BLaER1 (cell line): Measurements from ENCODE around the gene PTPRO.

Experiments used
- H3K27ac ChIP-seq: shearing (Covaris generic); formaldehyde crosslinking; 2 replicates; pipeline ENCODE4 v1.8.1; 2022
- H3K27me3 ChIP-seq: shearing (Covaris generic); formaldehyde crosslinking; 2 replicates; pipeline ENCODE4 v1.8.1; 2022
- H3K36me3 ChIP-seq: shearing (Covaris generic); formaldehyde crosslinking; 2 replicates; pipeline ENCODE4 v1.8.1; 2022
- H3K4me1 ChIP-seq: shearing (Covaris generic); formaldehyde crosslinking; 2 replicates; pipeline ENCODE4 v1.8.1; 2022
- H3K4me2 ChIP-seq: shearing (Covaris generic); formaldehyde crosslinking; 2 replicates; pipeline ENCODE4 v1.8.1; 2022
- H3K4me3 ChIP-seq: shearing (Covaris generic); formaldehyde crosslinking; 2 replicates; pipeline ENCODE4 v1.8.1; 2022
- H3K9ac ChIP-seq: shearing (Covaris generic); formaldehyde crosslinking; 2 replicates; pipeline ENCODE4 v1.8.1; 2022
- H3K9me3 ChIP-seq: shearing (Covaris generic); formaldehyde crosslinking; 2 replicates; pipeline ENCODE4 v1.8.1; 2022
- H4K20me1 ChIP-seq: shearing (Covaris generic); formaldehyde crosslinking; 2 replicates; pipeline ENCODE4 v1.8.1; 2022
- Cebpa-rat ChIP-seq: shearing (Covaris generic); IDR thresholded peaks from 2 replicates; pipeline ENCODE4 v1.8.1; 2022

The PTPRO gene

DNA sequence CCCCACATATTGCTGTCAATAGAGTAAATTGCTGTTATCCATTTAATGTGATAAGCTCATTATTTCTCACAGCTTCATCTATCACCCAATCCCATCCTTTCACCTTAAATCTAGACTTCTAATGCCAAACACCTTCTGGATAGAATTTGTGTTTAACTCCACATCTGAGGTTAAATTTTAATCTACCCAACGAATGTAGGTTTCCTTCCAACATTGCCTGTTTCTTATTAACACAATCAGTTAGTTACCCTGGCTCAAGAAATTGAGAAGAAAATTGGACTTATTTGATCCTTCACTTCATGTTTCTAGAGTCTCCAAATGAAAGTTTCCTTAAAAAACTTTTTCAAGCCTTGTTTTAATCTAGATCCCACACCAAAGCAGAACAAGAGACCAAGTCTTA, 67.3 kb downstream of the PTPRO start:
- TF ChIP-seq Cebpa-rat = no peak
- no peak overlapping the region for H3K27ac ChIP-seq
- H3K27me3 ChIP-seq = no peaks in the 10 kb centered on the region
- H3K4me3 ChIP-seq = no peak overlapping the region
- H3K4me2 ChIP-seq = no peak overlapping the region
- no peak overlapping the region for H3K9ac ChIP-seq
- no peaks in the 10 kb centered on the region for H3K4me1 ChIP-seq
- no peaks in the 10 kb centered on the region for H3K36me3 ChIP-seq
- no peaks in the 10 kb centered on the region for H3K9me3 ChIP-seq
- no peaks in the 10 kb centered on the region for H4K20me1 ChIP-seq

- no peak for TF ChIP-seq Cebpa-rat
- Histone ChIP-seq H3K4me2 (no peak overlapping the region), H3K27me3 (no peaks in the 10 kb centered on the region), H3K9me3 (no peaks in the 10 kb centered on the region), H4K20me1 (no peaks in the 10 kb centered on the region), H3K36me3 (no peaks in the 10 kb centered on the region), H3K9ac (no peak overlapping the region), H3K27ac (no peak overlapping the region), H3K4me1 (no peaks in the 10 kb centered on the region), H3K4me3 (no peak overlapping the region)
These were observed 70.7 kb downstream of the PTPRO start for GRCh38 chr12:15393037-15393436.

DNA sequence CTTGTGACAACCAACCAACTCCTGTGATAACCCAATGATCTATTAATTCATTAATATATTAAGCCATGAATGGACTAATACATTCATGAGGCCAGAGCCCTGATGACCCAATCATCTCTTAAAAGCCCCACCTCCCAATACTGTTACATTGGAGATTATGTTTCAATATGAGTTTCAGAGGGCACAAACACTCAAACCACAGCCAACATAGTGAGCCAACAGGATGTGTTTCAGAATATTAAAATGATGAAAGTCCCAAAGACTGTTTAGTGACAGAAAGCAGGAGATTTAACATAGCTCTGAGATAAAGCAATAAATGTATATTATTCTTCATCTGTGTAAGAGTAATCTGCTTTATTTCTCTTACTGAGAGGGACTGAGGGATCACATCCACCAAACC, 71.7 kb downstream of the PTPRO start:
- H4K20me1 ChIP-seq = no peaks in the 10 kb centered on the region
- no peaks in the 10 kb centered on the region for H3K4me1 ChIP-seq
- H3K9ac ChIP-seq = no peak overlapping the region
- H3K4me2 ChIP-seq = no peak overlapping the region
- TF ChIP-seq Cebpa-rat = no peak
- no peak overlapping the region for H3K4me3 ChIP-seq
- H3K9me3 ChIP-seq = no peaks in the 10 kb centered on the region
- no peaks in the 10 kb centered on the region for H3K36me3 ChIP-seq
- H3K27ac ChIP-seq = no peak overlapping the region
- no peaks in the 10 kb centered on the region for H3K27me3 ChIP-seq

DNA sequence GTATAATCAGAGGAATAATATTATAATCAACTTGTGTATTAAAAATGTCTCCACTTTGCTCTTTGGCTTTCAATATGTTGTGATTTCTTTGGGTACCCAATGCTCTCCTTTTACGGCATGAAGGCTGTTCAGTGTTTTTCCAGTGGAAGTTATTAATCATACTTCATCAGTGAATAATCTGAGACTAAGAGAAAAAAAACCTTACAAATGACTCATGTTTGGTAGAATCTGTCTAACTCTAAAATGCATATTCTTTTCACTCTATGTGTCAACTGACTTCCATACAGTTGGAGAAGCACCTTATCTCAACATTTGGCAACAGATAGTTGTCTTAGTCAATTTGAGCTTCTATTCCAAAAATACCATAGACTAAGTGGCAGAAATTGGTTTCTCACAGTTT, 82.2 kb downstream of the PTPRO start:
- Histone ChIP-seq H3K36me3 (no peaks in the 10 kb centered on the region), H3K27me3 (no peaks in the 10 kb centered on the region), H3K4me1 (no peaks in the 10 kb centered on the region), H3K9ac (no peak overlapping the region), H3K9me3 (no peaks in the 10 kb centered on the region), H3K27ac (no peak overlapping the region), H4K20me1 (no peaks in the 10 kb centered on the region), H3K4me3 (no peak overlapping the region), H3K4me2 (no peak overlapping the region)
- no peak for TF ChIP-seq Cebpa-rat

- no peak for TF ChIP-seq Cebpa-rat
- Histone ChIP-seq H3K4me3 (no peak overlapping the region), H3K4me2 (no peak overlapping the region), H3K9me3 (no peaks in the 10 kb centered on the region), H3K9ac (no peak overlapping the region), H4K20me1 (no peaks in the 10 kb centered on the region), H3K36me3 (no peaks in the 10 kb centered on the region), H3K27ac (no peak overlapping the region), H3K4me1 (no peaks in the 10 kb centered on the region), H3K27me3 (no peaks in the 10 kb centered on the region)
These were observed 83.3 kb downstream of the PTPRO start for GRCh38 chr12:15405606-15406005.

GRCh38 chr12:15407025-15407424, 84.7 kb downstream of the PTPRO start:
- no peak for TF ChIP-seq Cebpa-rat
- H3K4me3 ChIP-seq = no peak overlapping the region
- no peaks in the 10 kb centered on the region for H4K20me1 ChIP-seq
- no peak overlapping the region for H3K4me2 ChIP-seq
- H3K27ac ChIP-seq = no peak overlapping the region
- H3K27me3 ChIP-seq = no peaks in the 10 kb centered on the region
- no peak overlapping the region for H3K9ac ChIP-seq
- no peaks in the 10 kb centered on the region for H3K36me3 ChIP-seq
- no peaks in the 10 kb centered on the region for H3K4me1 ChIP-seq
- no peaks in the 10 kb centered on the region for H3K9me3 ChIP-seq

GRCh38 chr12:15411842-15412241, 89.5 kb downstream of the PTPRO start:
- Histone ChIP-seq H3K27ac (no peak overlapping the region), H3K4me2 (no peak overlapping the region), H3K36me3 (no peaks in the 10 kb centered on the region), H3K27me3 (no peaks in the 10 kb centered on the region), H3K4me3 (no peak overlapping the region), H3K4me1 (peaks cover 9% of the 10 kb centered on the region; the same call in 1 of the 2 replicates), H4K20me1 (no peaks in the 10 kb centered on the region), H3K9ac (no peak overlapping the region), H3K9me3 (no peaks in the 10 kb centered on the region)
- no peak for TF ChIP-seq Cebpa-rat

- Histone ChIP-seq H3K9ac (no peak overlapping the region), H3K9me3 (no peaks in the 10 kb centered on the region), H3K27ac (no peak overlapping the region), H3K4me2 (no peak overlapping the region), H3K27me3 (no peaks in the 10 kb centered on the region), H3K36me3 (no peaks in the 10 kb centered on the region), H3K4me3 (no peak overlapping the region), H4K20me1 (no peaks in the 10 kb centered on the region), H3K4me1 (peaks cover 9% of the 10 kb centered on the region; the same call in 1 of the 2 replicates)
- no peak for TF ChIP-seq Cebpa-rat
These were observed 95.4 kb downstream of the PTPRO start for GRCh38 chr12:15417691-15418090.

- TF ChIP-seq Cebpa-rat = no peak
- no peak overlapping the region for H3K4me3 ChIP-seq
- no peaks in the 10 kb centered on the region for H3K9me3 ChIP-seq
- H4K20me1 ChIP-seq = no peaks in the 10 kb centered on the region
- H3K4me1 ChIP-seq = no peaks in the 10 kb centered on the region
- no peak overlapping the region for H3K27ac ChIP-seq
- no peaks in the 10 kb centered on the region for H3K27me3 ChIP-seq
- H3K36me3 ChIP-seq = no peaks in the 10 kb centered on the region
- no peak overlapping the region for H3K9ac ChIP-seq
- H3K4me2 ChIP-seq = no peak overlapping the region
These were observed 101.3 kb downstream of the PTPRO start for GRCh38 chr12:15423629-15424028.

DNA sequence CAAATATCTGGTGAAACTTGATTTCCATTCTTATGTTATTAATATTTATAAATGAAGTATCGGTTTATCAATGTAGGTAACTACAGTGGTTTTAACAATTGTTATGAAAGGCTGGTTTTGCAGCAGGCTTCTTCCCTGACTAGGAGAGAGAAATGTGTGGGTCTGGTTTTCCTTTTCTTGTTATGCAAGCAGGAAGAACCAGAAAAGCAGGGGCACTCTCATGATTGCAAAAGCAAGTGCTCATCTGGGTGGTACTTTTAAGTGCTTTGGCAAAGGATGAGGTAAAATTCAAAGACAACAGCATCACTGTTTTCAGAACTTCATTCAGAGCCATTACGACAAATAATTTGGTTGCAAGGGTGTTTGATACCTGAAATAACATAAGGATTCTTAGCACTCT, 105.6 kb downstream of the PTPRO start:
- TF ChIP-seq Cebpa-rat = no peak
- Histone ChIP-seq H3K4me3 (no peak overlapping the region), H3K36me3 (no peaks in the 10 kb centered on the region), H3K9me3 (no peaks in the 10 kb centered on the region), H3K27ac (no peak overlapping the region), H3K27me3 (no peaks in the 10 kb centered on the region), H4K20me1 (no peaks in the 10 kb centered on the region), H3K9ac (no peak overlapping the region), H3K4me2 (no peak overlapping the region), H3K4me1 (no peaks in the 10 kb centered on the region)

DNA sequence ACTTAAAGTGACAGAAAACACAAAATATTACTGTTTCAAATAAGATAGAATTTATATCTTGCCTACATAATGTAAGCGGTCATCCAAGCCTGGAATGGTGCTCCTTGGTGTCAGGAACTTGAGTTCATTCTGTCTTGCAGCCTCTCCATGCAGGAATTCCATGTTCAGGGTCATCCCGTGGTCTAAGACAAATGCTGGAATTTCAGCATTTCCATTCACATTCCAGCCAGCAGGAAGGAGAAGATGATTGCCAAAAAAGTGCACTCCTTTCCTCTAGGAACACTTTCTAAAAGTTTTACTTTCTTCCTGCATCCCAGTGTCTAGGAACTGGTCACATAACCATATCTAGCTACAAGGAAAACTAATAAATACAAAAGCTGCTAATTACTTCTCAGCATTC, 106.3 kb downstream of the PTPRO start:
- Histone ChIP-seq H3K9me3 (no peaks in the 10 kb centered on the region), H3K4me1 (no peaks in the 10 kb centered on the region), H3K9ac (no peak overlapping the region), H4K20me1 (no peaks in the 10 kb centered on the region), H3K4me3 (no peak overlapping the region), H3K36me3 (no peaks in the 10 kb centered on the region), H3K27me3 (no peaks in the 10 kb centered on the region), H3K27ac (no peak overlapping the region), H3K4me2 (no peak overlapping the region)
- no peak for TF ChIP-seq Cebpa-rat
